Measurements from ENCODE around the gene CASKIN1.

DNA sequence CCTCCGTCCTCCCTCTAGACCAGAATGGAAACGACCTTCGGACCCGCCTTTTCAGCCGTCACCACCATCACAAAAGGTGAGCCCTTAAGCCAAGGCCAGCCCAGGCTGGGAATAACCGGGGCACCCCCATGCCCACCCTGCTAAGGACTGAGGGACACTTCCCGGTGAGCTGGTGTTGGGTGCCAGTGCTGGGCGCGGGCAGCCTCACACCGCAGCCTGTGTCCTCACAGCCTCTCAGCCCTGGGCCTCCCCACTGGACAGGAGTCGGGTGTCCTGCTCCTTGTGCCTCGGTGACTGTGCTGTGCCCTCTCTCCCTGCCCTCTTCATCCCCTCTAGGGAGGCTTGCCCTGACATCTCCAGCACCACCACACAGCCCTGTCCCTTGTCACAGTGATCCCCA is 30.5 kb downstream of the CASKIN1 start:
- TF ChIP-seq TAF1 (IDR thresholded peaks at IDR 0.05; ENCODE audit: borderline replicate concordance, low read depth, low read length) (no peak), EP300 (IDR thresholded peaks at IDR 0.05; ENCODE audit: borderline replicate concordance in 1 of 2, control insufficient read depth in 1 of 2, low read depth in 2 of 2, low read length in 2 of 2) (no peak), MYC (IDR thresholded peaks at IDR 0.05; ENCODE audit: insufficient read depth, insufficient read length, insufficient replicate concordance, low read length, severe bottlenecking) (no peak)
- TF ChIP-seq, protein P1, sequence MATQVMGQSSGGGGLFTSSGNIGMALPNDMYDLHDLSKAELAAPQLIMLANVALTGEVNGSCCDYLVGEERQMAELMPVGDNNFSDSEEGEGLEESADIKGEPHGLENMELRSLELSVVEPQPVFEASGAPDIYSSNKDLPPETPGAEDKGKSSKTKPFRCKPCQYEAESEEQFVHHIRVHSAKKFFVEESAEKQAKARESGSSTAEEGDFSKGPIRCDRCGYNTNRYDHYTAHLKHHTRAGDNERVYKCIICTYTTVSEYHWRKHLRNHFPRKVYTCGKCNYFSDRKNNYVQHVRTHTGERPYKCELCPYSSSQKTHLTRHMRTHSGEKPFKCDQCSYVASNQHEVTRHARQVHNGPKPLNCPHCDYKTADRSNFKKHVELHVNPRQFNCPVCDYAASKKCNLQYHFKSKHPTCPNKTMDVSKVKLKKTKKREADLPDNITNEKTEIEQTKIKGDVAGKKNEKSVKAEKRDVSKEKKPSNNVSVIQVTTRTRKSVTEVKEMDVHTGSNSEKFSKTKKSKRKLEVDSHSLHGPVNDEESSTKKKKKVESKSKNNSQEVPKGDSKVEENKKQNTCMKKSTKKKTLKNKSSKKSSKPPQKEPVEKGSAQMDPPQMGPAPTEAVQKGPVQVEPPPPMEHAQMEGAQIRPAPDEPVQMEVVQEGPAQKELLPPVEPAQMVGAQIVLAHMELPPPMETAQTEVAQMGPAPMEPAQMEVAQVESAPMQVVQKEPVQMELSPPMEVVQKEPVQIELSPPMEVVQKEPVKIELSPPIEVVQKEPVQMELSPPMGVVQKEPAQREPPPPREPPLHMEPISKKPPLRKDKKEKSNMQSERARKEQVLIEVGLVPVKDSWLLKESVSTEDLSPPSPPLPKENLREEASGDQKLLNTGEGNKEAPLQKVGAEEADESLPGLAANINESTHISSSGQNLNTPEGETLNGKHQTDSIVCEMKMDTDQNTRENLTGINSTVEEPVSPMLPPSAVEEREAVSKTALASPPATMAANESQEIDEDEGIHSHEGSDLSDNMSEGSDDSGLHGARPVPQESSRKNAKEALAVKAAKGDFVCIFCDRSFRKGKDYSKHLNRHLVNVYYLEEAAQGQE (IDR thresholded peaks at IDR 0.05; ENCODE audit: low read depth, low read length), result no peak
- TF ChIP-seq, protein P2, sequence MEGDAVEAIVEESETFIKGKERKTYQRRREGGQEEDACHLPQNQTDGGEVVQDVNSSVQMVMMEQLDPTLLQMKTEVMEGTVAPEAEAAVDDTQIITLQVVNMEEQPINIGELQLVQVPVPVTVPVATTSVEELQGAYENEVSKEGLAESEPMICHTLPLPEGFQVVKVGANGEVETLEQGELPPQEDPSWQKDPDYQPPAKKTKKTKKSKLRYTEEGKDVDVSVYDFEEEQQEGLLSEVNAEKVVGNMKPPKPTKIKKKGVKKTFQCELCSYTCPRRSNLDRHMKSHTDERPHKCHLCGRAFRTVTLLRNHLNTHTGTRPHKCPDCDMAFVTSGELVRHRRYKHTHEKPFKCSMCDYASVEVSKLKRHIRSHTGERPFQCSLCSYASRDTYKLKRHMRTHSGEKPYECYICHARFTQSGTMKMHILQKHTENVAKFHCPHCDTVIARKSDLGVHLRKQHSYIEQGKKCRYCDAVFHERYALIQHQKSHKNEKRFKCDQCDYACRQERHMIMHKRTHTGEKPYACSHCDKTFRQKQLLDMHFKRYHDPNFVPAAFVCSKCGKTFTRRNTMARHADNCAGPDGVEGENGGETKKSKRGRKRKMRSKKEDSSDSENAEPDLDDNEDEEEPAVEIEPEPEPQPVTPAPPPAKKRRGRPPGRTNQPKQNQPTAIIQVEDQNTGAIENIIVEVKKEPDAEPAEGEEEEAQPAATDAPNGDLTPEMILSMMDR (IDR thresholded peaks at IDR 0.05 in 2 of 3, conservative IDR thresholded peaks at IDR 0.05 in 1 of 3; ENCODE audit: control insufficient read depth in 2 of 3, extremely low read depth in 1 of 3, insufficient read depth in 1 of 3, low read depth in 3 of 3, low read length in 3 of 3), result no peak
- TF ChIP-seq, protein P3, sequence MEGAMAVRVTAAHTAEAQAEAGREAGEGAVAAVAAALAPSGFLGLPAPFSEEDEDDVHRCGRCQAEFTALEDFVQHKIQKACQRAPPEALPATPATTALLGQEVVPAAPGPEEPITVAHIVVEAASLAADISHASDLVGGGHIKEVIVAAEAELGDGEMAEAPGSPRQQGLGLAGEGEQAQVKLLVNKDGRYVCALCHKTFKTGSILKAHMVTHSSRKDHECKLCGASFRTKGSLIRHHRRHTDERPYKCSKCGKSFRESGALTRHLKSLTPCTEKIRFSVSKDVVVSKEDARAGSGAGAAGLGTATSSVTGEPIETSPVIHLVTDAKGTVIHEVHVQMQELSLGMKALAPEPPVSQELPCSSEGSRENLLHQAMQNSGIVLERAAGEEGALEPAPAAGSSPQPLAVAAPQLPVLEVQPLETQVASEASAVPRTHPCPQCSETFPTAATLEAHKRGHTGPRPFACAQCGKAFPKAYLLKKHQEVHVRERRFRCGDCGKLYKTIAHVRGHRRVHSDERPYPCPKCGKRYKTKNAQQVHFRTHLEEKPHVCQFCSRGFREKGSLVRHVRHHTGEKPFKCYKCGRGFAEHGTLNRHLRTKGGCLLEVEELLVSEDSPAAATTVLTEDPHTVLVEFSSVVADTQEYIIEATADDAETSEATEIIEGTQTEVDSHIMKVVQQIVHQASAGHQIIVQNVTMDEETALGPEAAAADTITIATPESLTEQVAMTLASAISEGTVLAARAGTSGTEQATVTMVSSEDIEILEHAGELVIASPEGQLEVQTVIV (IDR thresholded peaks at IDR 0.05; ENCODE audit: borderline replicate concordance, partially characterized antibody), result no peak
